Endothelial cell of umbilical vein (primary cell): ENCODE measurements around the gene AGBL4. TPM values are rescaled to one million over a fixed set of nuclear protein-coding genes. Genes with fewer than 3 reads are reported as not detected.

Experiments
- BruUV-seq: library from RNA; stranded (reverse); fragments of 400-500 nt; replicated peaks from 2 replicates; lab custom pipeline; 2021; lab: Mats Ljungman, UMichigan
- CTCF ChIA-PET: fragments of 300-600, 350-600 bp; sonication (Branson Sonifier 250); formaldehyde crosslinking; loops from one replicate; lab custom pipeline; 2021; ENCODE audit warnings: antibody characterized with exemption, inconsistent platforms; lab: Charles Lee
- POLR2A ChIA-PET: fragments of 300-600, 350-600 bp; sonication (Branson Sonifier 250); formaldehyde crosslinking; loops from one replicate; lab custom pipeline; 2021; ENCODE audit warnings: antibody characterized with exemption, inconsistent platforms; lab: Charles Lee
- DNase-seq: peaks from one replicate; pipeline ENCODE4 v3.0.0-alpha.2; 2011; ENCODE audit warnings: low read depth, low spot score
- FAIRE-seq: peaks from 2 replicates; lab custom pipeline; 2011; peaks lifted over from hg19 to GRCh38; lab: Jason Lieb, UNC
- H2AFZ ChIP-seq: 2 replicates; pipeline ENCODE4 v1.6.0; 2012; ENCODE audit warnings: low read depth, low read length, control low read depth, inconsistent platforms
- H3K27ac ChIP-seq: 2 replicates; pipeline ENCODE4 v1.5.1; 2011; ENCODE audit warnings: low read depth, mild to moderate bottlenecking, control low read depth, low read length, moderate library complexity; ENCODE audit not compliant: insufficient read depth
- H3K27me3 ChIP-seq, 2 experiments: 2 replicates each; pipeline versions ENCODE4 v1.6.0 to v1.6.1; 2011; ENCODE audit warnings: low read length in 2 of 2, mixed read lengths in 1 of 2; ENCODE audit not compliant: control insufficient read depth in 2 of 2, insufficient read depth in 2 of 2
- H3K36me3 ChIP-seq, 2 experiments: 2 replicates in 1 of 2; 3 replicates in 1 of 2; pipeline ENCODE4 v1.5.1; 2011; ENCODE audit warnings: low read length in 2 of 2, mild to moderate bottlenecking in 1 of 2, moderate library complexity in 1 of 2; ENCODE audit not compliant: control insufficient read depth in 2 of 2, insufficient read depth in 2 of 2; ENCODE audit errors: extremely low read depth in 1 of 2
- H3K4me1 ChIP-seq: 3 replicates; pipeline ENCODE4 v1.5.1; 2011; ENCODE audit warnings: mild to moderate bottlenecking, low read length; ENCODE audit not compliant: control insufficient read depth, insufficient read depth; ENCODE audit errors: extremely low read depth
- H3K4me2 ChIP-seq: 2 replicates; pipeline ENCODE4 v1.6.1; 2011; ENCODE audit warnings: low read length, control low read depth, mixed read lengths; ENCODE audit not compliant: insufficient read depth
- H3K4me3 ChIP-seq, 3 experiments: fragments of 200-600 bp in 1 of 3; sonication (generic), shearing (Covaris generic) in 1 of 3; replicated peaks in 1 of 3; 2 replicates each; pipeline ENCODE4 v1.5.1; 2011 to 2016; ENCODE audit warnings: control low read depth in 3 of 3, low read length in 3 of 3, mild to moderate bottlenecking in 2 of 3, inconsistent platforms in 1 of 3, low read depth in 1 of 3, moderate library complexity in 1 of 3; ENCODE audit not compliant: insufficient read depth in 1 of 3
- H3K79me2 ChIP-seq: 2 replicates; pipeline ENCODE4 v1.6.0; 2012; ENCODE audit warnings: low read length, inconsistent platforms; ENCODE audit not compliant: control insufficient read depth, insufficient read depth
- H3K9ac ChIP-seq: replicated peaks from 2 replicates; pipeline ENCODE3; 2011; ENCODE audit warnings: low read length, control low read depth; ENCODE audit not compliant: insufficient read depth; ENCODE audit errors: extremely low read depth
- H3K9me1 ChIP-seq: replicated peaks from 3 replicates; pipeline ENCODE4 v1.6.0; 2011; ENCODE audit warnings: mild to moderate bottlenecking, low read length; ENCODE audit not compliant: control insufficient read depth, insufficient read depth; ENCODE audit errors: extremely low read depth
- H3K9me3 ChIP-seq: replicated peaks from 2 replicates; pipeline ENCODE4 v1.5.1; 2012; ENCODE audit warnings: low read length, inconsistent platforms; ENCODE audit not compliant: control insufficient read depth, insufficient read depth
- H4K20me1 ChIP-seq: replicated peaks from 2 replicates; pipeline ENCODE3; 2011; ENCODE audit warnings: mild to moderate bottlenecking, low read length; ENCODE audit not compliant: control insufficient read depth, insufficient read depth; ENCODE audit errors: extremely low read depth
- EZH2 ChIP-seq: IDR thresholded peaks from 2 replicates; pipeline ENCODE4 v1.6.1; 2012; ENCODE audit warnings: borderline replicate concordance, low read depth, mild to moderate bottlenecking, moderate library complexity, low read length, inconsistent platforms; ENCODE audit not compliant: severe bottlenecking
- FOS ChIP-seq: IDR thresholded peaks from 2 replicates; pipeline ENCODE4 v1.6.1; 2011; ENCODE audit warnings: mild to moderate bottlenecking, low read length, moderate library complexity, borderline replicate concordance; ENCODE audit not compliant: insufficient read depth
- GATA2 ChIP-seq: IDR thresholded peaks from 2 replicates; pipeline ENCODE4 v1.7.0; 2011; ENCODE audit warnings: low read depth, mild to moderate bottlenecking, moderate library complexity, mixed read lengths, low read length; ENCODE audit not compliant: insufficient read length, insufficient read depth
- JUN ChIP-seq: IDR thresholded peaks from 2 replicates; pipeline ENCODE4 v1.6.1; 2011; ENCODE audit warnings: borderline replicate concordance, low read depth; ENCODE audit not compliant: insufficient read length, insufficient read depth
- MYC ChIP-seq: IDR thresholded peaks from one replicate; pipeline ENCODE4 v1.6.1; 2011; ENCODE audit warnings: mild to moderate bottlenecking, low read depth, low read length
- POLR2A ChIP-seq: IDR thresholded peaks from 2 replicates; pipeline ENCODE4 v1.6.1; 2012; ENCODE audit warnings: low read depth, mild to moderate bottlenecking, control low read depth, low read length
- POLR2AphosphoS5 ChIP-seq: IDR thresholded peaks from 2 replicates; pipeline ENCODE4 v1.6.1; 2012; ENCODE audit warnings: low read depth, mild to moderate bottlenecking, control low read depth, low read length, moderate library complexity; ENCODE audit not compliant: insufficient read depth
- dilution Hi-C: fragments of 300-500 bp; cut with MboI; formaldehyde crosslinking; loops from one replicate; pipeline ENCODE4 v1.15.0; 2019; ENCODE audit warnings: low sequenced_read_pairs; ENCODE audit not compliant: extremely low pct_ligation_motif_present
- intact Hi-C: fragments of 100-400 bp; cut with micrococcal nuclease; formaldehyde crosslinking; loops from one replicate; pipeline ENCODE4 v1.10.0; 2022
- polyA plus RNA-seq, 4 experiments: library from polyadenylated mRNA; depleted of rRNA in 3 of 4; stranded (reverse) in 3 of 4; unstranded in 1 of 4; fragments of >200 nt; gene quantifications; 2 replicates each; pipeline versions ENCODE4 v1.2.1 to v1.2.3, GENCODE V29; 2011 to 2012; ENCODE audit warnings: missing spikeins in 1 of 4
- total RNA-seq: library from RNA; stranded (reverse); gene quantifications from 2 replicates; pipeline ENCODE4 v1.2.3, GENCODE V29; 2021
- TF ChIP-seq, protein P1 (sequence below), 2 donors: IDR thresholded peaks; 1 replicate in 1 of 2; 2 replicates in 1 of 2; pipeline ENCODE4 v1.5.1; 2011; ENCODE audit warnings: low read length in 2 of 2, mild to moderate bottlenecking in 2 of 2, moderate library complexity in 2 of 2, control low read depth in 1 of 2, inconsistent platforms in 1 of 2, low read depth in 1 of 2; ENCODE audit not compliant: insufficient read depth in 1 of 2; ENCODE audit errors: extremely low read depth in 1 of 2
- TF ChIP-seq, protein P2 (sequence below): IDR thresholded peaks from 2 replicates; pipeline ENCODE4 v1.6.1; 2011; ENCODE audit not compliant: insufficient read depth, insufficient read length

The AGBL4 gene
- total and polyA plus RNA-seq, 2 donors (not counting 3 experiments of a cell fraction or from before 2014, with no cell fraction given) = not detected

DNA sequence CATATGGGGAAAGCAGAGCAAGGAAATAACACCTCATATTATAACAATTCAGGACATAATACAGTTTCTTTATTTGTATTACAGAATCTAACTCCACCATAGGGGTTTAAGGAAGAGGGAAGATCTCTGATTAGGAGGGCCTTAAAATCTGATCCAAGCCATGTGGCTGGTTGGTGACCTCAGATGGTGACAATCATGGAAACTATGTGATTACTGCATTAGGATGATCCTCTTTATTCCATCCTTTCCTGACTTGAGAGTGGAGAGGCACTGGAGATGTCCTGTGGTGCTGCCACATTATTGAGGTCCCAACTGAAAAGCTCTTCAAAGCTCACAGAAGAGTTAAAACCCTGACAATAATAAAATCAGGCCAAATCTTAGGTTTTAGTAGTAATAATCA is 1078.9 kb downstream of the AGBL4 start:
- no TSS peak for BruUV-seq
- Histone ChIP-seq H3K36me3 (no peaks in the 10 kb centered on the region), H4K20me1 (no peaks in the 10 kb centered on the region), H3K9ac (no peak overlapping the region), H3K4me2 (no peak overlapping the region), H3K9me1 (no peaks in the 10 kb centered on the region), H3K27ac (no peak overlapping the region), H3K9me3 (no peaks in the 10 kb centered on the region), H3K79me2 (no peaks in the 10 kb centered on the region), H3K4me3 (no peak overlapping the region), H3K4me1 (no peaks in the 10 kb centered on the region), H2AFZ (no peak overlapping the region), H3K27me3 (no peaks in the 10 kb centered on the region)
- ChIA-PET POLR2A (no interaction called here), CTCF (no interaction called here)
- FAIRE-seq (no peak), DNase-seq (no peak)
- TF ChIP-seq, protein P1, sequence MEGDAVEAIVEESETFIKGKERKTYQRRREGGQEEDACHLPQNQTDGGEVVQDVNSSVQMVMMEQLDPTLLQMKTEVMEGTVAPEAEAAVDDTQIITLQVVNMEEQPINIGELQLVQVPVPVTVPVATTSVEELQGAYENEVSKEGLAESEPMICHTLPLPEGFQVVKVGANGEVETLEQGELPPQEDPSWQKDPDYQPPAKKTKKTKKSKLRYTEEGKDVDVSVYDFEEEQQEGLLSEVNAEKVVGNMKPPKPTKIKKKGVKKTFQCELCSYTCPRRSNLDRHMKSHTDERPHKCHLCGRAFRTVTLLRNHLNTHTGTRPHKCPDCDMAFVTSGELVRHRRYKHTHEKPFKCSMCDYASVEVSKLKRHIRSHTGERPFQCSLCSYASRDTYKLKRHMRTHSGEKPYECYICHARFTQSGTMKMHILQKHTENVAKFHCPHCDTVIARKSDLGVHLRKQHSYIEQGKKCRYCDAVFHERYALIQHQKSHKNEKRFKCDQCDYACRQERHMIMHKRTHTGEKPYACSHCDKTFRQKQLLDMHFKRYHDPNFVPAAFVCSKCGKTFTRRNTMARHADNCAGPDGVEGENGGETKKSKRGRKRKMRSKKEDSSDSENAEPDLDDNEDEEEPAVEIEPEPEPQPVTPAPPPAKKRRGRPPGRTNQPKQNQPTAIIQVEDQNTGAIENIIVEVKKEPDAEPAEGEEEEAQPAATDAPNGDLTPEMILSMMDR (IDR thresholded peaks at IDR 0.05; ENCODE audit: extremely low read depth in 1 of 2, insufficient read depth in 1 of 2, low read depth in 1 of 2, low read length in 2 of 2) = no peak
- no peak for TF ChIP-seq GATA2
- TF ChIP-seq EZH2 = no peak
- TF ChIP-seq POLR2AphosphoS5 = no peak
- no peak for TF ChIP-seq POLR2A
- TF ChIP-seq MYC = no peak
- TF ChIP-seq JUN = no peak
- TF ChIP-seq FOS = no peak
- TF ChIP-seq, protein P2, sequence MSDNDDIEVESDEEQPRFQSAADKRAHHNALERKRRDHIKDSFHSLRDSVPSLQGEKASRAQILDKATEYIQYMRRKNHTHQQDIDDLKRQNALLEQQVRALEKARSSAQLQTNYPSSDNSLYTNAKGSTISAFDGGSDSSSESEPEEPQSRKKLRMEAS = no peak
- dilution Hi-C loops = no loop called here
- intact Hi-C loops = no loop called here
